H9 (cell line): ENCODE results near the gene KRTAP9-6. TPM values are rescaled to one million over a fixed set of nuclear protein-coding genes. Genes with fewer than 3 reads are reported as not detected.

Source experiments
- DNase-seq: peaks from one replicate; pipeline ENCODE4 v3.0.0-alpha.2; 2017
- H2AFZ ChIP-seq: one replicate; pipeline ENCODE4 v1.6.1; 2013; ENCODE audit warnings: mild to moderate bottlenecking, low read length, control low read depth, moderate library complexity
- H2AK5ac ChIP-seq: 2 replicates; pipeline ENCODE4 v1.6.1; 2013; ENCODE audit warnings: low read length, control low read depth, mixed read lengths; ENCODE audit not compliant: insufficient read length
- H2BK120ac ChIP-seq: one replicate; pipeline ENCODE4 v1.6.1; 2013; ENCODE audit warnings: low read depth, mild to moderate bottlenecking, low read length, control low read depth, inconsistent platforms; ENCODE audit not compliant: poor library complexity, severe bottlenecking
- H2BK12ac ChIP-seq: 2 replicates; pipeline ENCODE4 v1.6.1; 2013; ENCODE audit warnings: low read length, control low read depth, mixed read lengths, low read depth; ENCODE audit not compliant: insufficient read length
- H2BK15ac ChIP-seq: 2 replicates; pipeline ENCODE4 v1.6.1; 2013; ENCODE audit warnings: low read depth, low read length, control low read depth
- H2BK20ac ChIP-seq: one replicate; pipeline ENCODE4 v1.6.1; 2013; ENCODE audit warnings: low read depth, mild to moderate bottlenecking, low read length, control low read depth, inconsistent platforms; ENCODE audit not compliant: poor library complexity, severe bottlenecking
- H2BK5ac ChIP-seq: 2 replicates; pipeline ENCODE4 v1.6.1; 2013; ENCODE audit warnings: low read length, control low read depth, mixed read lengths; ENCODE audit not compliant: insufficient read length
- H3K14ac ChIP-seq: 2 replicates; pipeline ENCODE4 v1.6.1; 2013; ENCODE audit warnings: low read length, control low read depth; ENCODE audit not compliant: insufficient read depth
- H3K18ac ChIP-seq: 2 replicates; pipeline ENCODE4 v1.6.1; 2013; ENCODE audit warnings: low read depth, mild to moderate bottlenecking, mixed read lengths, low read length, control low read depth; ENCODE audit not compliant: insufficient read length
- H3K23ac ChIP-seq: 2 replicates; pipeline ENCODE4 v1.6.1; 2013; ENCODE audit warnings: low read length, control low read depth, mixed read lengths, low read depth; ENCODE audit not compliant: insufficient read length
- H3K23me2 ChIP-seq: 2 replicates; pipeline ENCODE4 v1.6.1; 2013; ENCODE audit warnings: low read depth, mild to moderate bottlenecking, mixed read lengths, low read length, control low read depth; ENCODE audit not compliant: insufficient read length, poor library complexity, severe bottlenecking
- H3K27ac ChIP-seq: 2 replicates; pipeline ENCODE4 v1.5.1; 2013; ENCODE audit warnings: low read length, control low read depth, mixed read lengths, low read depth; ENCODE audit not compliant: insufficient read length
- H3K27me3 ChIP-seq: 2 replicates; pipeline ENCODE4 v1.6.1; 2013; ENCODE audit warnings: low read length, control low read depth, inconsistent platforms; ENCODE audit not compliant: insufficient read depth
- H3K4ac ChIP-seq: 2 replicates; pipeline ENCODE4 v1.6.1; 2013; ENCODE audit warnings: low read depth, mild to moderate bottlenecking, control low read depth, inconsistent platforms, low read length, moderate library complexity
- H3K4me1 ChIP-seq: 2 replicates; pipeline ENCODE4 v1.6.1; 2013; ENCODE audit warnings: low read length, control low read depth, inconsistent platforms; ENCODE audit not compliant: insufficient read depth
- H3K4me2 ChIP-seq: 2 replicates; pipeline ENCODE4 v1.6.1; 2013; ENCODE audit warnings: low read length, control low read depth, mixed read lengths; ENCODE audit not compliant: insufficient read length, insufficient read depth
- H3K56ac ChIP-seq: 2 replicates; pipeline ENCODE4 v1.6.1; 2013; ENCODE audit warnings: low read depth, mild to moderate bottlenecking, mixed read lengths, low read length, control low read depth; ENCODE audit not compliant: insufficient read length
- H3K79me1 ChIP-seq: 2 replicates; pipeline ENCODE4 v1.6.1; 2013; ENCODE audit warnings: low read depth, mild to moderate bottlenecking, moderate library complexity, low read length, control low read depth, inconsistent platforms; ENCODE audit not compliant: insufficient read depth, poor library complexity, severe bottlenecking
- H3K79me2 ChIP-seq: 2 replicates; pipeline ENCODE4 v1.6.1; 2013; ENCODE audit warnings: low read length, control low read depth, inconsistent platforms; ENCODE audit not compliant: insufficient read depth
- H3K9ac ChIP-seq: 2 replicates; pipeline ENCODE4 v1.6.1; 2013; ENCODE audit warnings: low read length, control low read depth, mixed read lengths; ENCODE audit not compliant: insufficient read length; ENCODE audit errors: extremely low read depth
- H3K9me3 ChIP-seq: one replicate; pipeline ENCODE4 v1.6.1; 2013; ENCODE audit warnings: low read depth, low read length, inconsistent platforms; ENCODE audit not compliant: control insufficient read depth
- H3T11ph ChIP-seq: one replicate; pipeline ENCODE4 v1.6.1; 2013; ENCODE audit warnings: mild to moderate bottlenecking, low read length, control low read depth, inconsistent platforms
- H4K20me1 ChIP-seq: one replicate; pipeline ENCODE4 v1.6.1; 2013; ENCODE audit not compliant: control insufficient read depth, insufficient read length, insufficient read depth
- H4K5ac ChIP-seq: 2 replicates; pipeline ENCODE4 v1.6.1; 2013; ENCODE audit warnings: low read depth, mild to moderate bottlenecking, mixed read lengths, low read length, control low read depth; ENCODE audit not compliant: insufficient read length
- H4K8ac ChIP-seq: replicated peaks from 2 replicates; pipeline ENCODE4 v1.6.1; 2013; ENCODE audit warnings: low read length, control low read depth, mixed read lengths, low read depth; ENCODE audit not compliant: insufficient read length
- H4K91ac ChIP-seq: 2 replicates; pipeline ENCODE4 v1.6.1; 2013; ENCODE audit warnings: low read depth, mild to moderate bottlenecking, moderate library complexity, mixed read lengths, low read length, control low read depth; ENCODE audit not compliant: insufficient read length
- H3K27ac Mint-ChIP-seq, 3 experiments: 2 replicates in 2 of 3; 3 replicates in 1 of 3; pipeline ENCODE4 v1.8.0; 2020 to 2021; ENCODE audit warnings: mixed read lengths in 3 of 3, mild to moderate bottlenecking in 1 of 3, moderate library complexity in 1 of 3
- H3K27me3 Mint-ChIP-seq: 2 replicates; pipeline ENCODE4 v1.8.0; 2021; ENCODE audit warnings: low read depth, mild to moderate bottlenecking, moderate library complexity, mixed read lengths
- H3K36me3 Mint-ChIP-seq, 3 experiments: 2 replicates in 2 of 3; 3 replicates in 1 of 3; pipeline ENCODE4 v1.8.0; 2020 to 2021; ENCODE audit warnings: low read depth in 3 of 3, mixed read lengths in 3 of 3; ENCODE audit not compliant: insufficient read depth in 1 of 3
- H3K4me1 Mint-ChIP-seq, 2 experiments: 2 replicates each; pipeline ENCODE4 v1.8.0; 2020; ENCODE audit warnings: mixed read lengths in 2 of 2
- H3K4me3 Mint-ChIP-seq, 2 experiments: 2 replicates in 1 of 2; 3 replicates in 1 of 2; pipeline ENCODE4 v1.8.0; 2020 to 2021; ENCODE audit warnings: mild to moderate bottlenecking in 2 of 2, mixed read lengths in 2 of 2, moderate library complexity in 1 of 2
- H3K9me3 Mint-ChIP-seq, 2 experiments: 2 replicates in 1 of 2; 3 replicates in 1 of 2; pipeline ENCODE4 v1.8.0; 2020; ENCODE audit warnings: mild to moderate bottlenecking in 2 of 2, mixed read lengths in 2 of 2, moderate library complexity in 1 of 2
- CTCF ChIP-seq: fragments of 200-600 bp; sonication (generic); conservative IDR thresholded peaks from 3 replicates; pipeline ENCODE4 v1.8.0; 2021; ENCODE audit warnings: antibody characterized with exemption, mild to moderate bottlenecking
- WGBS: extraction: QIAGEN DNeasy Blood & Tissue Kit; methylation state at CpG from one replicate; pipeline ENCODE4 v1.1.7; 2013; ENCODE audit warnings: missing lambda C conversion rate, low lambda C conversion rate, mixed read lengths; ENCODE audit not compliant: insufficient read length; ENCODE audit errors: extremely low coverage; 5-methylcytosine and 5-hydroxymethylcytosine counted together
- total RNA-seq: library from RNA; stranded (reverse); gene quantifications from 2 replicates; pipeline ENCODE4 v1.2.1, GENCODE V29; 2021

KRTAP9-6 gene
- total RNA-seq, 1 experiment from 2014 or later = not detected

DNA sequence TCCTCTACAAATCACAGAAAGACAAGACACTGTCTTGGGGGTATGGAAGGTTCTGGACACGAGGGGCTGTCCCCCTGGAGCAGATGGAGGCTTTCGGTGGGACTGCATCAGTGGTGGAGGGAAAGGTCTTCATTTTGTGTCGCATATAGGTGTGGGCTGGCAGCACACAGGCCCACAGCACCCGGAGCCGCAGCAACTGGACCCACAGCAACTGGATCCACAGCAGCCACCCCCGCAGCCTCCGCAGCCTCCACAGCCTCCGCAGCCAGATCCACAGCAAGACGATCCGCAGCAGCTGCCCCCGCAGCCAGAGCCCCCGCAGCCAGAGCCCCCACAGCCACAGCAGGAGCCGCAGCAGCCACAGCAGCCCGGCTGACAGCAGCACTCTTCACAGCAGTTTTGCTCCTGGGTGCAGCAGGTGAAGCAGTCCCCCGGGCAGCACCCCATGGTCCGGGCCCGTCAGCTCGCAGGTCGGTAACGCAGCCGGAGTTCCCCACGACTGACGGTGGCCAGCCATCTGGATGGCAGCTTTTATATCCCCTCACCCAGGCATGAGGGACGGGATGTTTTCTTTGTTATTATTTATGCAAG, 50.1 kb downstream of the KRTAP9-6 start, which contains the start of gene KRTAP17-1:
KRTAP17-1 (minus strand) TSS at position 507 of the 591 bp plus-strand sequence; CDS start at position 447, 60 bp downstream.
- Histone ChIP-seq H3K27ac (no peak within 1 kb of the TSS), H3K4ac (no peak within 1 kb of the TSS; the same call in 1 of the 2 replicates), H3K23me2 (no peaks in the 10 kb centered on the region), H2BK120ac (no peak within 1 kb of the TSS), H3K18ac (no peak within 1 kb of the TSS), H2BK5ac (no peak within 1 kb of the TSS), H3K79me1 (no peaks in the 10 kb centered on the region), H3K27me3 (no peaks in the 10 kb centered on the region), H4K91ac (no peak within 1 kb of the TSS), H3K79me2 (no peaks in the 10 kb centered on the region), H2BK12ac (no peak within 1 kb of the TSS), H3K9ac (no peak within 1 kb of the TSS), H4K20me1 (no peaks in the 10 kb centered on the region), H2AFZ (no peak within 1 kb of the TSS), H2BK20ac (no peak within 1 kb of the TSS), H3K4me2 (no peak within 1 kb of the TSS), H3K14ac (peak within 1 kb of the TSS; percentile 40; the same call in 1 of the 2 replicates), H2BK15ac (no peak within 1 kb of the TSS), H3K23ac (no peak within 1 kb of the TSS), H2AK5ac (no peak within 1 kb of the TSS), H3K4me1 (no peaks in the 10 kb centered on the region; the same call in 1 of the 2 replicates), H4K8ac (no peak within 1 kb of the TSS), H4K5ac (no peak within 1 kb of the TSS), H3T11ph (no peak within 1 kb of the TSS), H3K9me3 (no peaks in the 10 kb centered on the region), H3K56ac (no peak within 1 kb of the TSS)
- peaks cover 0 to 12% (median 11%) of the 10 kb centered on the region in 3 experiments; a peak in 1 of 7 replicates for H3K36me3 Mint-ChIP-seq
- H3K9me3 Mint-ChIP-seq = peaks cover 11 to 12% of the 10 kb centered on the region in 2 experiments; a peak in 4 of 5 replicates
- no peak within 1 kb of the TSS for H3K4me3 Mint-ChIP-seq
- peaks cover 0 to 3% of the 10 kb centered on the region in 2 experiments; a peak in 1 of 4 replicates for H3K4me1 Mint-ChIP-seq
- H3K27me3 Mint-ChIP-seq = peaks cover 7% of the 10 kb centered on the region
- DNase-seq = no peak
- WGBS = no CpG with 5 or more reads among the region's 24 CpGs
- TF ChIP-seq CTCF = no peak
- no peak within 1 kb of the TSS for H3K27ac Mint-ChIP-seq

Other genes starting within 250 kb of the KRTAP9-6 start
- gene KRTAP1-5, start 238.2 kb upstream of the KRTAP9-6 start, total RNA-seq = not detected in 2 replicates
- gene KRTAP1-4, start 235.2 kb upstream of the KRTAP9-6 start, total RNA-seq = not detected in 2 replicates
- not detected in 2 replicates for gene KRTAP1-3, start 230.5 kb upstream of the KRTAP9-6 start, total RNA-seq
- not detected in 2 replicates for gene KRTAP1-1, start 223.9 kb upstream of the KRTAP9-6 start, total RNA-seq
- not detected in 2 replicates for gene KRTAP2-1, start 218.1 kb upstream of the KRTAP9-6 start, total RNA-seq
- not detected in 2 replicates for gene KRTAP2-2, start 210.1 kb upstream of the KRTAP9-6 start, total RNA-seq
- not detected in 2 replicates for gene KRTAP2-3, start 205.3 kb upstream of the KRTAP9-6 start, total RNA-seq
- not detected in 2 replicates for gene KRTAP2-4, start 199.5 kb upstream of the KRTAP9-6 start, total RNA-seq
- gene KRTAP4-7, start 181.2 kb upstream of the KRTAP9-6 start, total RNA-seq = not detected in 2 replicates
- not detected in 2 replicates for gene KRTAP4-8, start 167.2 kb upstream of the KRTAP9-6 start, total RNA-seq
- not detected in 2 replicates for gene KRTAP4-16, start 163.2 kb upstream of the KRTAP9-6 start, total RNA-seq
- not detected in 2 replicates for gene KRTAP4-9, start 160.0 kb upstream of the KRTAP9-6 start, total RNA-seq
- not detected in 2 replicates for gene KRTAP4-11, start 147.0 kb upstream of the KRTAP9-6 start, total RNA-seq
- gene KRTAP4-12, start 141.2 kb upstream of the KRTAP9-6 start, total RNA-seq = not detected in 2 replicates
- gene KRTAP4-6, start 124.8 kb upstream of the KRTAP9-6 start, total RNA-seq = not detected in 2 replicates
- gene KRTAP4-5, start 115.6 kb upstream of the KRTAP9-6 start, total RNA-seq = not detected in 2 replicates
- not detected in 2 replicates for gene KRTAP4-4, start 104.6 kb upstream of the KRTAP9-6 start, total RNA-seq
- gene KRTAP4-3, start 97.2 kb upstream of the KRTAP9-6 start, total RNA-seq = not detected in 2 replicates
- not detected in 2 replicates for gene KRTAP4-2, start 87.2 kb upstream of the KRTAP9-6 start, total RNA-seq
- gene KRTAP4-1, start 80.5 kb upstream of the KRTAP9-6 start, total RNA-seq = not detected in 2 replicates
- not detected in 2 replicates for gene KRTAP9-1, start 75.5 kb upstream of the KRTAP9-6 start, total RNA-seq
- gene KRTAP9-2, start 38.7 kb upstream of the KRTAP9-6 start, total RNA-seq = not detected in 2 replicates
- gene KRTAP9-3, start 32.9 kb upstream of the KRTAP9-6 start, total RNA-seq = not detected in 2 replicates
- not detected in 2 replicates for gene KRTAP9-8, start 27.4 kb upstream of the KRTAP9-6 start, total RNA-seq
- not detected in 2 replicates for gene KRTAP9-4, start 15.7 kb upstream of the KRTAP9-6 start, total RNA-seq
- gene KRTAP9-9, start 10.0 kb upstream of the KRTAP9-6 start, total RNA-seq = not detected in 2 replicates
- not detected in 2 replicates for gene KRTAP9-7, start 10.3 kb downstream of the KRTAP9-6 start, total RNA-seq
- not detected in 2 replicates for gene KRTAP29-1, start 37.5 kb downstream of the KRTAP9-6 start, total RNA-seq
- not detected in 2 replicates for gene KRTAP16-1, start 43.9 kb downstream of the KRTAP9-6 start, total RNA-seq
- not detected in 2 replicates for gene KRTAP17-1, start 50.3 kb downstream of the KRTAP9-6 start, total RNA-seq
- gene KRT33A, start 85.5 kb downstream of the KRTAP9-6 start, total RNA-seq = not detected in 2 replicates
- gene KRT33B, start 104.4 kb downstream of the KRTAP9-6 start, total RNA-seq = not detected in 2 replicates
- gene KRT34, start 116.9 kb downstream of the KRTAP9-6 start, total RNA-seq = not detected in 2 replicates
- gene KRT31, start 132.2 kb downstream of the KRTAP9-6 start, total RNA-seq = not detected in 2 replicates
- not detected in 2 replicates for gene KRT37, start 159.2 kb downstream of the KRTAP9-6 start, total RNA-seq
- gene KRT38, start 175.6 kb downstream of the KRTAP9-6 start, total RNA-seq = not detected in 2 replicates
- not detected in 2 replicates for gene KRT32, start 202.0 kb downstream of the KRTAP9-6 start, total RNA-seq
- not detected in 2 replicates for gene KRT35, start 215.8 kb downstream of the KRTAP9-6 start, total RNA-seq
- not detected in 2 replicates for gene KRT36, start 224.5 kb downstream of the KRTAP9-6 start, total RNA-seq
- gene KRT13, start 240.2 kb downstream of the KRTAP9-6 start, total RNA-seq = not detected in 2 replicates